NCI-H748 (cell line): ENCODE results near the gene METTL21C.

ENCODE experiments used
- DNase-seq: peaks from one replicate; lab custom pipeline; 2025; ENCODE audit not compliant: unreplicated experiment; lab: John Stamatoyannopoulos, UW

The METTL21C gene

GRCh38 chr13:102667911-102668310 lies 26.9 kb downstream of the METTL21C start:
- no peak for DNase-seq

DNA sequence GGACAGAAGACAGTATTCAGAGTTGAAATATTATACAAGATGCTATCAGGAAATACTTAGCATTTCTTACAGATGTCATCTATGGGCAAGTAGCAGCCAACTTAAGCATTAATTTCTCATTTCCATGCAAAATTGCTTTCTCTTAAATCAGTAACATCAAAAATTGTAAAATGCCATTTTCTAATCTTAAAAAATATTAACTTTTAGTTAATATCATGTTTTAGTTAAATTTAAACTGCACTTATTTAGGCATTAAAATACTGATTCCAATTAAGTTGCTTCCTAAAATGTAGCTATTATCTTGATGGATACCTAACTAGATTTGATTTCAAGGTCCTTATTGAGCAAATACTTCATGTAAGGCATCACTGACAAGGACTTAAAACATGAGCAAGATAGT lies 27.8 kb downstream of the METTL21C start:
- DNase-seq = no peak

GRCh38 chr13:102659168-102659713 lies 35.6 kb downstream of the METTL21C start:
- DNase-seq = no peak

GRCh38 chr13:102658660-102659059 lies 36.2 kb downstream of the METTL21C start:
- no peak for DNase-seq

DNA sequence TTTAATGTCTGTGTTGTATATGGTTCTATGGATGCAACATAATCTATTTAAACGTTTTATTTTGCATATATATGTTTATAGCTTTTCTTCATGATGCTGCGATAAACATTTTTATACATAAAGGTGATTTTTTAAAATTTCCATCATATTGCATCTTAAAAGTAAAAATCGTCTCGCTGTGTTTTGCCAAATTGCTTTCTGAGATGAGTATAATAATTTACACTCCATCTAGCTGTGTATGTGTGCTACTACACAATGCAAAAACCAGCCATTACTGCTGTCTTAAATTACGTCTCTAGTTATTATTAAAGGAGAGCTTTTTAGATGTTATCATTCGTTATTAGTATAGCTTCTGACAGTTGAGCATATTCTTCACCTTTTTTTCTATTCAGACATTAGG lies 37.2 kb downstream of the METTL21C start:
- DNase-seq = no peak

DNA sequence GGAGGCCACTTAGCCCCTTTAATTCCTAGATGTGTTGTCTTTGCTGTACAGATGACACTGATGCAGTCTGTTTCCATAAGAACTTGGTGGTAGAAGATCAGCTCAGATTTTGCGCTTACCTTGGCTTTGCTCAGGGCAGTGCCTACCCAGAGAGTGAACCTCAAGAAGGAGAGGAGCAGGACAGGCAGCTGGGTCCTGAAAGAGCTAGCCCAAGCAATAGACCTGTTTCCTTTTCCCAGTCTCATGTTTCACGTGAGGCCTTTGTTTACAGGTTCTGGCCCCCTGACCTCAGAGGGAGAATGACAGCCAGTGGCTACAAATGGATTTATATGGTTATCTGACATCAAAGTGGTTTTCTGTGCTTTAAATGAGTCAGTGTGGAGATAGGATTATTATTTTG lies 40.1 kb downstream of the METTL21C start:
- no peak for DNase-seq

DNA sequence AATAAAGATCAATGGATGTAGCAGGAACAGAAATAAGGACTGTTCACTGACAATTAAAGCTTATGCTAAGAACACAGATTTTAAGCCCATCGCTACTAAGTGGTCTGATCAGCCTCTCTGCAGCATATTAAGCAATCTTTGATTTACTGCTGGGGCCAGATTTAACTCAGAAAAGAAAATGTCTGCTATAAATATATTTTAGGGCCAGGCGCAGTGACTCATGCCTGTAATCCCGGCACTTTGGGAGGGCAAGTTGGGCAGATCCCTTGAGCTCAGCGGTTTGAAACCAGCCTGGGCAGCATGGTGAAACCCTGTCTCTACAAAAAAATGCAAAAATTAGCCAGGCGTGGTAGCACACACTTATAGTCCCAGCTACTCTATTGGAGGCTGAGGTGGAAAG lies 43.0 kb downstream of the METTL21C start:
- no peak for DNase-seq

DNA sequence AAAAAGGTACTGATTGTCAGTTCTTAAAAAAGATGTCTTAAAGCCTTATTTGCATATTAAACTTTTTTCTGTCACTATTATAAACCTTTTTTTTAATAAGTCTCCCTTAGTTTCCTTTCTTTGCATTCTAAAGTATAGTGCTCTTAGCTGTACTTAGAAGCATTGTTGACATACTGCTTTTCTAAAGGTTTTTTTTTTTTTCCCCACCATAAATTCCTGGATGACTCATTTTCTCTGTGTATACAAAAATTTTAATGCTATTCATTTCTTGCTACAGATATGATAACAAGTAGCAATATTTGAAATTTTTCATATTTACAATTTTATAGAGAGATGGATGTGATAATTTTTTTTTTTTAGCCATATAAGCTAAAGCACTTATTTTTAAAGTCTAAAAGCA lies 43.5 kb downstream of the METTL21C start:
- no peak for DNase-seq

GRCh38 chr13:102650444-102650843 lies 44.4 kb downstream of the METTL21C start:
- no peak for DNase-seq

- no peak for DNase-seq
Observed at GRCh38 chr13:102648046-102648445, 46.8 kb downstream of the METTL21C start.

GRCh38 chr13:102645701-102646100 lies 49.1 kb downstream of the METTL21C start:
- DNase-seq = no peak

DNA sequence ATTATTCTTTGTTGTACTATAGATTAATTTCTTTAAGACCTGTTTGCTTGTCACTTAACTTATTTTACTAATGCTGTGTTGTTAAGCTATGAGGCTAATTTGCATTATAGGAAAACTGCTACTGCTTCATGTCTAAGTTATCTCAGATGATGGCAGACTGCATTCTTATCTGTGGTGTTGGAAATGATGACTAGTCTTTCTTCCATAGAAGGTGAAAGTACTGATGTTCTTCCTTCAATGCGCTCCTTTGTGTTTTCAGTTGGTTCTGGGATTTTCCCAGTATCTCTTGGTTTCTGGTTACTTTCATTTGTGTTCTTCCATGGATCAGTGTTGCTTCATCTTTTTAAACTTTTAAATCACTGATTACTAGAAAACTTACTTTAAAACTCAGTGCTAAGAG lies 51.2 kb downstream of the METTL21C start:
- DNase-seq = no peak

- no peak for DNase-seq
Observed at GRCh38 chr13:102642475-102642874, 52.4 kb downstream of the METTL21C start.

DNA sequence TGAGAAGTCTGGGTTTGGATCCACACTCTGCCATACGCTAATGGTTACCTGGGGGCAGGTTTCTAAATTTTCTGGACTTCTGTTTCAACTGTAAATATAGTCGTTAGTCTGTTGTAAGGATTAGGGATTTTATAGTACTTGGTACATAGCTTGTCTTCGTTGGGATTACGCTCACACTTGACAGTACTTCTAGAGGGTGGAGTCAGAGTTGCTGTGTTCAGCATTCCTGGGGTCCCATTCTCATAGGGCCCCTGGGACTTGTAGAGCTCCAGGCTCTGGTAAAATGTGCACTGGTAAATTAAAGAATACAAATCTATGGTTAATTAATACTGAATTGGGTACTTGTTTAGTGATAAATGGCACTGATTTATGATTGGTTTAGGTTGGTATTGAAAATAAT lies 52.8 kb downstream of the METTL21C start:
- DNase-seq = no peak

DNA sequence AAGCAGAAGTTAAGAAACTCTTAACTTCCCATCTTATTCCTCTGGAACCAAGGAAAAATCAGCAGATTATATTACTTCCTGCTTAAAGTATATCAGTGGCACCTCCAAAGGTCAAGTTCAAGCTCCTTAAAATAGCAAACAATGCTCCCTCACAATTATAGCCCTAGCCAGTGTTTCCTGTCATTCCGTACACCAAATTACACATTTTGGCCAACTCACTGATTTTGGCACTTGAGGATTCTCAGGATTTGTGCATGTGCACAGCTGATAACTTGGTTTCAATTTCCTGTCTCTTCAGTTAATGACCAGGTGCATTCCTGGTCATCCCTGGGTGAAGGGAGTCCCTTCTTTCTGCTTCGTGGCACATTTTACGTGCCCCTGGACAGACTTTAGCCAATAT lies 56.1 kb downstream of the METTL21C start:
- no peak for DNase-seq
